Fibroblast of villous mesenchyme (primary cell): ENCODE results near the gene TMEM169. TPM values are rescaled to one million over a fixed set of nuclear protein-coding genes. Genes with fewer than 3 reads are reported as not detected.

Experiments used
- DNase-seq: peaks from one replicate; pipeline ENCODE4 v3.0.0-alpha.2; 2010; ENCODE audit warnings: low read depth
- H3K4me3 ChIP-seq: 2 replicates; pipeline ENCODE4 v1.5.1; 2011; ENCODE audit warnings: low read depth, mild to moderate bottlenecking, low read length
- CTCF ChIP-seq: IDR thresholded peaks from 2 replicates; pipeline ENCODE4 v1.5.1; 2012; ENCODE audit warnings: low read depth, mild to moderate bottlenecking, low read length; ENCODE audit not compliant: insufficient read depth
- total RNA-seq: library from RNA; depleted of rRNA; stranded (reverse); fragments of >200 nt; gene quantifications from 2 replicates; pipeline ENCODE4 v1.2.3, GENCODE V29; 2012

Gene TMEM169
- total RNA-seq, 1 donor: 0.43 TPM

- TF ChIP-seq CTCF: no peak
- no peak overlapping the region for H3K4me3 ChIP-seq
- DNase-seq: no peak
These were observed 25.0 kb upstream of the TMEM169 start for GRCh38 chr2:216056739-216057138.

GRCh38 chr2:216057688-216058193 is 24.0 kb upstream of the TMEM169 start:
- no peak for DNase-seq
- H3K4me3 ChIP-seq: no peak overlapping the region
- TF ChIP-seq CTCF: no peak

- no peak overlapping the region for H3K4me3 ChIP-seq
- peak; percentile 21 for TF ChIP-seq CTCF
- no peak for DNase-seq
These were observed 22.4 kb upstream of the TMEM169 start for GRCh38 chr2:216059233-216059834.

GRCh38 chr2:216064014-216064630 is 17.6 kb upstream of the TMEM169 start:
- peak; percentile 19 for DNase-seq
- H3K4me3 ChIP-seq: no peak overlapping the region
- TF ChIP-seq CTCF: peak; percentile 17

- no peak for DNase-seq
- TF ChIP-seq CTCF: no peak
- no peak overlapping the region for H3K4me3 ChIP-seq
These were observed 17.1 kb upstream of the TMEM169 start for GRCh38 chr2:216064665-216065064.

GRCh38 chr2:216066230-216066629 is 15.5 kb upstream of the TMEM169 start:
- no peak overlapping the region for H3K4me3 ChIP-seq
- peak; percentile 21 for DNase-seq
- TF ChIP-seq CTCF: no peak
